ENCODE results near the gene CDA. TPM values are rescaled to one million over a fixed set of nuclear protein-coding genes. Genes with fewer than 3 reads are reported as not detected.

The CDA gene
- polyA plus RNA-seq (2013, experiment 1 of 4), result 5.3 TPM
- 4.7 TPM for polyA plus RNA-seq (2013, experiment 2 of 4)
- 4.0 TPM for polyA plus RNA-seq (2013, experiment 3 of 4)
- polyA plus RNA-seq (2013, experiment 4 of 4), result 4.1 TPM

GRCh38 chr1:20588634-20589225 is at the start of gene CDA:
CDA (plus strand) TSS chr1:20589097; CDS start chr1:20589130, 33 bp downstream.
- 42 to 48% methylated on average over 11 of the region's 11 CpGs for WGBS, 2 experiments
- Histone ChIP-seq H3K27me3 (ENCODE audit: control insufficient read depth, insufficient read depth, low read length, poor library complexity, severe bottlenecking) (no peaks in the 10 kb centered on the region), H3K9me3 (ENCODE audit: control insufficient read depth, low read length) (no peaks in the 10 kb centered on the region), H3K36me3 (ENCODE audit: control insufficient read depth, insufficient read depth, low read length) (no peaks in the 10 kb centered on the region), H3K4me3 (ENCODE audit: insufficient read depth, low read depth, low read length) (no peak within 1 kb of the TSS), H3K4me1 (ENCODE audit: control insufficient read depth, insufficient read depth, low read length) (peaks cover 18% of the 10 kb centered on the region), H3K27ac (ENCODE audit: insufficient read depth, low read depth, low read length, poor library complexity, severe bottlenecking) (no peak within 1 kb of the TSS)

GRCh38 chr1:20540281-20540680 is 48.6 kb upstream of the CDA start:
- Histone ChIP-seq H3K4me1 (ENCODE audit: control insufficient read depth, insufficient read depth, low read length) (no peaks in the 10 kb centered on the region), H3K9me3 (ENCODE audit: control insufficient read depth, low read length) (no peaks in the 10 kb centered on the region), H3K4me3 (ENCODE audit: insufficient read depth, low read depth, low read length) (no peak overlapping the region), H3K27ac (ENCODE audit: insufficient read depth, low read depth, low read length, poor library complexity, severe bottlenecking) (no peak overlapping the region), H3K36me3 (ENCODE audit: control insufficient read depth, insufficient read depth, low read length) (no peaks in the 10 kb centered on the region), H3K27me3 (ENCODE audit: control insufficient read depth, insufficient read depth, low read length, poor library complexity, severe bottlenecking) (peaks cover 25% of the 10 kb centered on the region)
- WGBS, 2 experiments, result 83 to 93% methylated on average over 1 of the region's 1 CpG

GRCh38 chr1:20546637-20547036 is 42.3 kb upstream of the CDA start:
- no peaks in the 10 kb centered on the region for H3K4me1 ChIP-seq (ENCODE audit: control insufficient read depth, insufficient read depth, low read length)
- H3K27me3 ChIP-seq (ENCODE audit: control insufficient read depth, insufficient read depth, low read length, poor library complexity, severe bottlenecking), result peaks cover 20% of the 10 kb centered on the region
- H3K27ac ChIP-seq (ENCODE audit: insufficient read depth, low read depth, low read length, poor library complexity, severe bottlenecking), result no peak overlapping the region
- H3K9me3 ChIP-seq (ENCODE audit: control insufficient read depth, low read length), result no peaks in the 10 kb centered on the region
- WGBS, 2 experiments, result 69 to 82% methylated on average over 3 of the region's 3 CpGs
- H3K4me3 ChIP-seq (ENCODE audit: insufficient read depth, low read depth, low read length), result no peak overlapping the region
- no peaks in the 10 kb centered on the region for H3K36me3 ChIP-seq (ENCODE audit: control insufficient read depth, insufficient read depth, low read length)

- Histone ChIP-seq H3K4me3 (ENCODE audit: insufficient read depth, low read depth, low read length) (peak overlapping the region; percentile 50), H3K27ac (ENCODE audit: insufficient read depth, low read depth, low read length, poor library complexity, severe bottlenecking) (no peak overlapping the region), H3K9me3 (ENCODE audit: control insufficient read depth, low read length) (no peaks in the 10 kb centered on the region), H3K36me3 (ENCODE audit: control insufficient read depth, insufficient read depth, low read length) (no peaks in the 10 kb centered on the region), H3K27me3 (ENCODE audit: control insufficient read depth, insufficient read depth, low read length, poor library complexity, severe bottlenecking) (peaks cover 62% of the 10 kb centered on the region), H3K4me1 (ENCODE audit: control insufficient read depth, insufficient read depth, low read length) (peaks cover 4% of the 10 kb centered on the region)
- WGBS, 2 experiments, result 94 to 97% methylated on average over 2 to 3 of the region's 3 CpGs
These were observed 37.7 kb upstream of the CDA start for GRCh38 chr1:20551161-20551560.

- Histone ChIP-seq H3K36me3 (ENCODE audit: control insufficient read depth, insufficient read depth, low read length) (no peaks in the 10 kb centered on the region), H3K27ac (ENCODE audit: insufficient read depth, low read depth, low read length, poor library complexity, severe bottlenecking) (peak within 1 kb of the TSS; percentile 12), H3K4me3 (ENCODE audit: insufficient read depth, low read depth, low read length) (peak within 1 kb of the TSS; percentile 50), H3K4me1 (ENCODE audit: control insufficient read depth, insufficient read depth, low read length) (peaks cover 4% of the 10 kb centered on the region), H3K27me3 (ENCODE audit: control insufficient read depth, insufficient read depth, low read length, poor library complexity, severe bottlenecking) (peaks cover 72% of the 10 kb centered on the region), H3K9me3 (ENCODE audit: control insufficient read depth, low read length) (no peaks in the 10 kb centered on the region)
- WGBS, 2 experiments, result 3 to 4% methylated on average over 46 to 47 of the region's 47 CpGs
These were observed 36.8 kb upstream of the CDA start, which contains the start of gene FAM43B for GRCh38 chr1:20551945-20552727. FAM43B (plus strand) TSS chr1:20552573; CDS start chr1:20552974, 401 bp downstream.

- Histone ChIP-seq H3K9me3 (ENCODE audit: control insufficient read depth, low read length) (no peaks in the 10 kb centered on the region), H3K27ac (ENCODE audit: insufficient read depth, low read depth, low read length, poor library complexity, severe bottlenecking) (no peak overlapping the region), H3K36me3 (ENCODE audit: control insufficient read depth, insufficient read depth, low read length) (no peaks in the 10 kb centered on the region), H3K4me1 (ENCODE audit: control insufficient read depth, insufficient read depth, low read length) (peaks cover 4% of the 10 kb centered on the region), H3K27me3 (ENCODE audit: control insufficient read depth, insufficient read depth, low read length, poor library complexity, severe bottlenecking) (peaks cover 78% of the 10 kb centered on the region), H3K4me3 (ENCODE audit: insufficient read depth, low read depth, low read length) (peak overlapping the region; percentile 50)
- WGBS, 2 experiments, result 1 to 2% methylated on average over 82 of the region's 82 CpGs
These were observed 36.0 kb upstream of the CDA start for GRCh38 chr1:20552728-20553445.

GRCh38 chr1:20555025-20555757 is 33.7 kb upstream of the CDA start:
- Histone ChIP-seq H3K4me1 (ENCODE audit: control insufficient read depth, insufficient read depth, low read length) (peaks cover 4% of the 10 kb centered on the region), H3K36me3 (ENCODE audit: control insufficient read depth, insufficient read depth, low read length) (no peaks in the 10 kb centered on the region), H3K4me3 (ENCODE audit: insufficient read depth, low read depth, low read length) (no peak overlapping the region), H3K27me3 (ENCODE audit: control insufficient read depth, insufficient read depth, low read length, poor library complexity, severe bottlenecking) (peaks cover 85% of the 10 kb centered on the region), H3K9me3 (ENCODE audit: control insufficient read depth, low read length) (no peaks in the 10 kb centered on the region), H3K27ac (ENCODE audit: insufficient read depth, low read depth, low read length, poor library complexity, severe bottlenecking) (no peak overlapping the region)
- 86 to 87% methylated on average over 7 of the region's 7 CpGs for WGBS, 2 experiments

GRCh38 chr1:20555758-20556120 is 33.2 kb upstream of the CDA start:
- Histone ChIP-seq H3K36me3 (ENCODE audit: control insufficient read depth, insufficient read depth, low read length) (no peaks in the 10 kb centered on the region), H3K9me3 (ENCODE audit: control insufficient read depth, low read length) (no peaks in the 10 kb centered on the region), H3K4me3 (ENCODE audit: insufficient read depth, low read depth, low read length) (no peak overlapping the region), H3K4me1 (ENCODE audit: control insufficient read depth, insufficient read depth, low read length) (peaks cover 4% of the 10 kb centered on the region), H3K27ac (ENCODE audit: insufficient read depth, low read depth, low read length, poor library complexity, severe bottlenecking) (no peak overlapping the region), H3K27me3 (ENCODE audit: control insufficient read depth, insufficient read depth, low read length, poor library complexity, severe bottlenecking) (peaks cover 85% of the 10 kb centered on the region)
- 86 to 92% methylated on average over 4 of the region's 4 CpGs for WGBS, 2 experiments

- Histone ChIP-seq H3K4me3 (ENCODE audit: insufficient read depth, low read depth, low read length) (no peak overlapping the region), H3K27me3 (ENCODE audit: control insufficient read depth, insufficient read depth, low read length, poor library complexity, severe bottlenecking) (peaks cover 64% of the 10 kb centered on the region), H3K27ac (ENCODE audit: insufficient read depth, low read depth, low read length, poor library complexity, severe bottlenecking) (no peak overlapping the region), H3K4me1 (ENCODE audit: control insufficient read depth, insufficient read depth, low read length) (peaks cover 4% of the 10 kb centered on the region), H3K9me3 (ENCODE audit: control insufficient read depth, low read length) (no peaks in the 10 kb centered on the region), H3K36me3 (ENCODE audit: control insufficient read depth, insufficient read depth, low read length) (no peaks in the 10 kb centered on the region)
- 89 to 96% methylated on average over 5 of the region's 5 CpGs for WGBS, 2 experiments
These were observed 30.7 kb upstream of the CDA start for GRCh38 chr1:20558191-20558590.

Measured in ectodermal cell (in vitro differentiated cells).